CD4-positive, alpha-beta T cell treated with Interferon gamma for 1 hour (primary cell): Measurements from ENCODE around the gene KIRREL1.

ENCODE experiments used
- DNase-seq: peaks from one replicate; pipeline ENCODE4 v3.0.0-alpha.2; 2020

The KIRREL1 gene

DNA sequence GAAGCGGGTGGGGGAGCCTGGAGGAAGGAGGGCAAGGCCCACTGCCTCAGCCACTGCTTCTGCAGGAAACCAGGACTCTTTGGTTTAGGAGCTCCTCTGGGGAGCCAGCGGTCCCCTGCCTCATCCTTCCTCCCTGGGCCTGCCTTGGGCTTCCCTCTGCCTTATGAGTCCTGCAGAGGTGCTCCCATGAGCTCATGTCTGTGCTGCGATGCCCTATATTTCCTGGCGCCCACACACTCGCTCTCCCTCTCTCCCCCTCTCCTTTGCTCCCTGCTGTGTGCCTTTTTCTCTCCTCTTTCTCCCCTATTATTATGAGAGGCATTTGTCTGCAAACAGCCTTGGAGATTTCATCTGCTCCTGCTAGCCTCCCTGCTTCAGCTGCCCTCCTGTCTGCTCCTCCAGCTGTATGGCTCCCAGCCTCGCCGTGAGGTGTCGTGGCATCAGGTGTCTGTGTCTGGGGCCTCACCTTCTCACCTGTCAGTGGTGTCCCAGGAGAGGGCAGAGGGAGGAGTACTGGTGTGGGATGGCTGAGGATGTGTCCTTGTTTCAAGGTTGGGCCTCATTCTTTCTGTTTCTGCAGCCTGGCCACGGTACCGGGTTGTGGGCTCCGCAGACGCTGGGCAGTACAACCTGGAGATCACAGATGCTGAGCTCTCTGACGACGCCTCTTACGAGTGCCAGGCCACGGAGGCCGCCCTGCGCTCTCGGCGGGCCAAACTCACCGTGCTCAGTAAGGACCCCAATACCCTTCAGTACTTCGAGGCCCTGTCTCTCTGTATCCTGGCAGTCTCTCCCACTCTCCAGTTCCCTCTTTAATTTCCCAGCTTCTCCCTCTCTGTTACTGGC, 84.2 kb downstream of the KIRREL1 start:
- no peak for DNase-seq

DNA sequence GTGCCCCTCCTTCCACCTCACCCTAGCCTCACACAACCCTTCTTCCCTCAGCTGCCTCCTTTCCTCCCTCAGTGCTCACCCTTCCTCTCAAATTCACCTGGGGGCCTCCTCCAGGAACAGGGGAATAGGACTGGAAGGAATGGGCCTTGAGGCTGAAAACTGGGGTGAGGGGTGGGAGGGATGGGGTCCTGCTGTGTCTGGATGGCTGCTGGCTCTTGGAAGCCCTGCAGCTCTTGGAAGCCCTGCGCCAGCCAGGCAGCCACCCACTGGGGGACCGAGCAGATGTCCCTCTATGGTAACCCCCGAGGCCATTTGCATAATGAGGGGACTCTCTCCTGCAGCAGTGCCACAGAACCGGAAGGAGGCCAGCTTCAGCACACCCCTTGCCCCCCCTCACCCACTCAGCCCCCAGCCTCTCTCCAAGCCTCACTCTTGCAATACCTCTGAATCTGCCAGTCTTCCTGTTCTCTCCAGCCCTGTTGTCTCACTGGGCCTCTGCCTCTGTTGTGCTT, 85.2 kb downstream of the KIRREL1 start:
- no peak for DNase-seq

DNA sequence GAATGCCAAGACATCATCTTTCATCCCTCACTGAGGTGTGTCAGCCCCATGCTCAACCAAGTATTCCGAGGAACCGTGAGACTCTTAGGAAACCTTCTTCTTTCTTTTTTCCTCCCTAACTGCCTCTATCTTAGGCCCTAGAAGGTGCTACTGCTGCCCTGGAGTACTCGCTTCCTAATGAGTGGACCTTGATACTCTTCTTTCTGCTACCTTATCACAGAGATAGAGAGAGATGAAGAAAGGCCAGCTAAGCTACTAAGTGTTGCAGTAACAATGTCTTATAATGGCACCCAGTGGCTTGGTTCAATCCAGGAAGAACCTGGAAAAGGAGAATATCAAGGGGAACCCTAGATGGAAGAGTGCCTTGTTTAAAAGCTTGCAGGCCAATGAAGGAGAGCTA, 86.6 kb downstream of the KIRREL1 start:
- no peak for DNase-seq

DNA sequence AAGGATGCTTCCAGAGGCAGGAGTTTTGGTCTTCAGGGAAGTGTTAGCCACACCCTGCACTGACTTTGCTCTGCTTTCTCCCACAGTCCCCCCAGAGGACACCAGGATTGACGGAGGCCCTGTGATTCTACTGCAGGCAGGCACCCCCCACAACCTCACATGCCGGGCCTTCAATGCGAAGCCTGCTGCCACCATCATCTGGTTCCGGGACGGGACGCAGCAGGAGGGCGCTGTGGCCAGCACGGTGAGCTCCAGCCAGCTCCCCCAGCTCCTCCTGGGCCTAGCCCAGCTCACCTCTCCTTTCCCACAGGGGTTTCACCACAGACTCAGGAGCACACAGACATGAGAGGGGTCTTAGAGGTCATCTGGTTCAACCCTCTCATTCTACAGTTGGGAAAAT, 90.9 kb downstream of the KIRREL1 start:
- no peak for DNase-seq

DNA sequence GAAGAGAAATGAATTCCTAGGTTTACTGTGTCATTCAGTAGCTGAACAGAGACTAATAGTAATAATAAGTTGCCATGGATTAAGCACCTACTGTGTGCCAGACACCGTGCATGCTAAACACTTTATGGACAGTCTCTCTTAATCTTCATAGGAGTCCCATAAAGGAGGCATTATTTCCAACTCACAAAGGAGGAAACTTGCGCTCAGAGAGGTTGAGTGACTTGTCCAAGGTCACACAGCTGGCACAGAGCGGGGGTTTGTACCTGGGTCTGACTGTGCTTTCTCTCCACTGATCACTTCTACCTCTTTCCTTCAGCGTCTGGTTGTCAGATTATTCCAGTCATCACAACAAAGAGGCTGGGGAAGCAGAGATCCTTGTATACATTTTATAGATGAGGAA, 91.3 kb downstream of the KIRREL1 start:
- no peak for DNase-seq

DNA sequence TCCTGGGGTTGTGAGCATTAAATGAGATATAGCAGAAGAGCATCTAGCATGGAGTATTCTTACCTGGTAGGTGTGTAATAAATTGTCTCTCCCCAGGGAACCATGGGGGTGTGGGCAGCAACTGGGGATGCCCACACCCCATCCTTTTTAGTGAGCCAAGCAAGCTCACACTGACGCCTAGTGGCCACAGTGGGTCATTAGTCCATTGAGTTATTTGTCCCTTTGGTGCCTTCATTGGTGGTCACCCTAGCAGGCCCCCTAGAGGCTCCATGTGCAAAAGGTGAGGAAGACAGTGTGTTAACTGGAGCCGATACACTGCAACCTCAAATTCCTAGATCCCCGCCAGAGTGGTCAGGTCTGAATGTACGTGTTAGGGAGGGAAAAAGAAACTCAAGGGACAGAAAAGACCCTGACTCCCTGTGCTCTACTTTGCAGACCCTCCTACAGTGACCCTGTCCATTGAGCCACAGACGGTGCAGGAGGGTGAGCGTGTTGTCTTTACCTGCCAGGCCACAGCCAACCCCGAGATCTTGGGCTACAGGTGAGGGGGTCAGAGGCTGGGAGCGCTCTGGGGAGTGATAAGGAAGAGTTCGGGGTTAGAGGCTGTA, 94.0 kb downstream of the KIRREL1 start:
- DNase-seq, result peak; percentile 21

DNA sequence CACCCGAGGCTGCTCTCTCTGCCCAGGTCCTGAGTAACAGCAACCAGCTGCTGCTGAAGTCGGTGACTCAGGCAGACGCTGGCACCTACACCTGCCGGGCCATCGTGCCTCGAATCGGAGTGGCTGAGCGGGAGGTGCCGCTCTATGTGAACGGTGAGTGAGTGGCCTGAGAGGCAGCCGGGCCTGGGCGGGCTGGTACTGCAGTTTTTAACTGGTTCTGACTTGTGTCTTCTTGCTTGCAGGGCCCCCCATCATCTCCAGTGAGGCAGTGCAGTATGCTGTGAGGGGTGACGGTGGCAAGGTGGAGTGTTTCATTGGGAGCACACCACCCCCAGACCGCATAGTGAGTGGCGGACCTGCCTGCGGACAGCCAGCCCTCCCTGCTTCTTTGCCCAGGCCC, 96.0 kb downstream of the KIRREL1 start:
- no peak for DNase-seq

DNA sequence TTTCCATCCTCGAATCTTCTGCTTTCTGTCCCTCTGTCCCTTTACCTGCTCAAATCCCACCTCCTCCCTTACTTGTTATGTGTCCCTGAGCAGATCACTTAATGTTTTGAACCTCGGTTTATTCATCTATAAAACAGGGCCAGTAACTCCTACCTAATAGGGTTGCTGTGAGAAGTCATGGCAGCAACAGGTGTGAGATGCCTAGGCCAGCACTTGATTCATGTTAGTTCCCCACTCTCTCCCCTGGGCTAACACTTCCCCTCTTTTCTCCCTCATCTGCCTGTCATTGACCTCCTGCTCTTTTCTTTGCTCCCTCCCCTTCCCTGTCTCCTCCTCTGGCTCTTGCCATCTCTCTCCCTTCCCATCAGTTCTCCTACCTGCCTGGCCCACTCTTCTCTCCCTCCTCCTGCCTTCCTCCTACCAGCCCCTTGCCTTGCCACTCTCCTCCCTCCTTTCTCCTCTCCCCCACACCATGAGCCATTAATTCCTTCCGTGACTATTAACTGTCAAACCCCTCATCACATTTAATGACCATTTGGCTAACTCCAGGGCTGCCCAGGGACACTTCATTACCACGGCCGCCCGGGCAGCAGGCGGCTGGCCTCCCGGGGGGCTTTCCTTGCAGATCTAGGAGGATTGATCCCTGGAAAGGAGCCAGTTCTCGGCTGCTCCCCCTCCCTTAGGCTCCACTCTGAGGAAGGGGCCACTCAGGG, 96.6 kb downstream of the KIRREL1 start:
- DNase-seq, result no peak

DNA sequence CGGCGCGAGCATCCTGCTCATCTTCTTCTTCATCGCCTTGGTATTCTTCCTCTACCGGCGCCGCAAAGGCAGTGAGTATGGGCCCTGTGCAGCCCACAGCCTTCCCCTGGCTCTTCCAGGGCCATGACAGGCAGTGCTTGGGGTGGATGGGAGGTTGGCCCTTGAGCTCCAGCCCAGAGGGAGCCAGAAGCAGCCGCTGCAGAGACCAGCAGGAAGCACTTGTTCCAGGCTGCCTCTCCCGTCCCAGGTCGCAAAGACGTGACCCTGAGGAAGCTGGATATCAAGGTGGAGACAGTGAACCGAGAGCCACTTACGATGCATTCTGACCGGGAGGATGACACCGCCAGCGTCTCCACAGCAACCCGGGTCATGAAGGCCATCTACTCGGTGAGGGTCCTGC, 99.9 kb downstream of the KIRREL1 start:
- no peak for DNase-seq

DNA sequence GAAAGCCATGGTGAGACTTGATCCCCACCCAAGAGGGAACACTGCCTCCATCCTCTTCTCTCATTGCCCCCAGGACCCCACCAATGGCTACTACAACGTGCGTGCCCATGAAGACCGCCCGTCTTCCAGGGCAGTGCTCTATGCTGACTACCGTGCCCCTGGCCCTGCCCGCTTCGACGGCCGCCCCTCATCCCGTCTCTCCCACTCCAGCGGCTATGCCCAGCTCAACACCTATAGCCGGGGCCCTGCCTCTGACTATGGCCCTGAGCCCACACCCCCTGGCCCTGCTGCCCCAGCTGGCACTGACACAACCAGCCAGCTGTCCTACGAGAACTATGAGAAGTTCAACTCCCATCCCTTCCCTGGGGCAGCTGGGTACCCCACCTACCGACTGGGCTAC, 101.1 kb downstream of the KIRREL1 start:
- DNase-seq, result no peak

DNA sequence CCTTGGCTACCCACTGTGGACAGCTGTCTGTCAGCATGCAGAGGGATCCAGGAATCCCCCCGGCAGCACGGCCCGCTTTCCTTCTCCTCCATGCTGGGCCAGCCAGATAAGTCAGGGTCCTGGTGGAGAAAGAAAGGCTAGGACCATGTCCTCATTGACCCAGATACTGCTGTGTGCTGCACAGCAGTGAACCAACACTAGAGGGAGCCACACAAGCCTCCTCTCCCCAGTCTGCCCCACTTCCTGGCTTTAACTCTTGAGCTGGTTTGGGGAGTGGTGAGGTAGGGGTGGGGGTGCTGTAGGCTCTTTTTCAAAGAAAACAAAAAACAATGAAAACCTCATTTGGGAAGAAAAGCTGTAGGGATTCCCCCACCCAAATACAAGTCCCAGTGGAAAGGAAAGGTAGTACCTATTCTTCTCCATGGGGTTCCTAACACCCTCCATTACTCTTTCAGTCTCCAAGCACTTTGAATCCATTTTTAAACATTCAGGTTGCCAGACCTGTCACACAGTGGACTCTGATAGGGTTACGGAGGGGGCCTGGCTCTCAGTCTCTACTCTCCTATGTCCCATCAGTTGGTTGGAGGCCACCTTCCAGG, 102.4 kb downstream of the KIRREL1 start:
- DNase-seq, result peak; percentile 12

DNA sequence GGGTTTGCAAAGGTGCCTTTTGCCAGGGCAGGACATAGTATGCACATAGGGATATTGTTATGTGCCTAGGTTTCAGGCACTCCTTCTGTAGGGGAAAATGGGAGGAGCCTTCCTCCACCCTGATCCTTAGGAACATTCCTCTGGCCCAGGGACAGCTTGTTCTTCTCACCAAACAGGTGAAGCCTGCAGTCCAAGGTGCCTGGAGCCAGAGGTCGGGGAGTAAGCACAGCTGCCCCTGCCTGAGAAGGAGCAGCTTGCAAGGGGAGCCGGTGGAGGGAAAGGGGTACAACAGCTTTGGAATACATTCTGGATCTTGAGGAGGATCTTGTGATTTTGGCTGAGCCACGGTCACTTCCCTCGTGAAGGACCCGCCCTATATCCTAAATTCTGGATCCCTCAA, 104.8 kb downstream of the KIRREL1 start:
- DNase-seq, result no peak

DNA sequence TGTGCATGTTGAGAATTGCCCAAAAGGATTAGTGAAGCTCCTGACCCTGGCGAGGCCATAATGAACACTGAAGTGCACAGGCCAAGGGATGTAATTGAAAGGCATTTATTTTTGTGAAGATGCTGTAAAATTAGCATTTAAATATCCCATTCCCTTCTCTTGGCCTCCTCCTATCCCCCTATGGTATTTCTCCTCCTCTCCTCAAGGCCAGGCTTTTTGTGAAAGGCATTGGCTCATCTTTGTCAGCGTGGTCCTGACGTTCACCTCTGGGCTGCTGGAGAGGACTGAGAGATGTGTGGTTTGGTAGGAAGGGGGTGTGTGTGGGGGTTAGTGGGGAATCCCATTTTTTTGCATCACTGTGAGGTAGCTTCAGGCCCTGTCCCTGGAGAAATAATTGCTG, 105.7 kb downstream of the KIRREL1 start:
- DNase-seq, result no peak

DNA sequence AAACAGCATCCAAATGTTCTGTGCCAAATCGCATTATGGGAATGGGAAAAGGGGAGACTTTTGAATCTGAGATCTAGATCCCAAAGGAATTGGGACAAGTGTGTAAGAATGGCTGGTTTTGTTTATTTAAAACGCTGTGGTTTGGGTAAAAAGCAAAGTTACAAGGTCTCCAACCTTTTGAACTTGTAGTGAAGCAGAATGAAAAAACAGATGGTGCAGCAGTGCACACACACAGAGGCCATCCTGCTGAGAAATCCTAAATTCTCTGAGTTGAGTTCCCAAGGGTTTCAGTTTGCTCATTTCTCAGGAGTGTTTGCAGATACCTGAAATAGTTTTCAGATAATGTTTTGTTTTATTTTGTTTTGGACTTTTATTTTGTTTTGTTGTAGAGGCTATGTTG, 107.1 kb downstream of the KIRREL1 start:
- no peak for DNase-seq

DNA sequence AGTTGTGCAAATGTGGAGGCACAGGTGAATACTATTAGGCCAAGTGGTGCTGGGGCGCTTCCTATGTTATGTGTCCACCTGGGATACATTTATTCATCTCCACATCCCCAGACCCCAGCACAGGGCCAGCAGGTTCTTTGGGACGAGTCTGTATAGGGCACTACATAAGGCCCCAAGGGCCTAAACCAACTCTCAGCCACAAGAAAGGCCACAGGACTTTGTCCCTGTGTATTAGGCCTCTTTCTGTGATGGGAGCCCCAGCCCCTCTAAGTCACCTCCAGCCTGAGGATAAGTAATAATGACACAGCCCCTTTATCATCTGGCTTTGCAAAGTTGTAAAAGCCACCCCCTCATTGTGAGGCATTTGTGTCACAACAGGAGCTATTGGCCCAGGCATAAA, 108.0 kb downstream of the KIRREL1 start:
- DNase-seq, result no peak

DNA sequence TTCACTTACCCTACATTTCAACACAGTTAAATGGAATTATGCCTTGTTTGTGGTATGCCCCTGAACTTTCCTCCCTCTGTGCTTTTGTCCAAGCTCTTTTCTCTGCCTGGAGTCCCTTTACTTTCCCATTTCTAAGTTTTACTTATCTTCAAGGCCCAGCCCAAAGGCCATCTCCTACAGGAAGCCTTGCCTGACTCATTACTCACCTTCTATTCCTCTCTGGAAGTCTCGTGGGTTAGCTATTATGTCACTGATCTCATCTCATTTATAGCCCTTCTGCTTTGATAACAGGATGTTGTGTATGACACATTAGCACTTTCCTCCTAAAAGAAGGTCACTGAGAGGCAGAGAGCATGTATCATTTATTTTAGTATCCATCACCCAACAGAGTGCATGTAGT, 108.5 kb downstream of the KIRREL1 start:
- DNase-seq, result no peak

DNA sequence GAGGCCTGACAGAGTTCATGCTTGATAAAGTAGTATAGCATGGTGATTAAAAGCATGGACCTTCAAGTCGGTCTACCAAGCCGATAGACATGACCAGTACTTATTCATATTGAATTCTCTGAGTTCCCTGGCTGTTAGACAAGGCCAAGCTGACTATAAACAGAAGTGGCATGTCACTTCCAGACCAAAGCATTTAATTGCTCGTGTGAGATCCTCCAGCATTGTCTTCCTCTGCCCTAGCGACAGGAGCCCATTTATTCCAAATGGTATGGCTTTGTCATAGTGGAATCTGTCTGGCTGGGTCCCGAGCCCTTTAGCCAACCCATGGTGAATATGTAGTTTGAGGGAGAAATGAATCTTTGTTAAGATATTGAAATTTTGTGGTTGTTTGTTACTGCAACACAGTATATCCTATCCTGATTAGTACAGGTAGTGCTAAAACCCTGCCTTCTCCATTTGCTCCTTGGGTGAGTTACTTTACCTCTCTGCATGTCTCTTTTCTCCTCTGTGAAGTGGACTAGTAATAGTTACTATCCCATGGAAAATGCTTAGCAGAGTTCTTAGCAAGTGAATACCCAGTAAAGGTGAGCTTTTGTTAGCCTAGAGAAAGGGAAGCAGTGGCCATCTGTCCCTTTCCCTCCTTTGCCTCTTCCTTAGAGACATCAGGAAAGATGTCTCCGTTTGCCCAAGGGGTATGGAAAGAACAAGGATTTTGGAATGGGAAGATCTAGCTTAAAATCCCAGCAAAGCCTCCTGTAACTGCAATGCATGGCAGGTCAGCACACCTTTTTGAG, 109.6 kb downstream of the KIRREL1 start:
- DNase-seq, result no peak

DNA sequence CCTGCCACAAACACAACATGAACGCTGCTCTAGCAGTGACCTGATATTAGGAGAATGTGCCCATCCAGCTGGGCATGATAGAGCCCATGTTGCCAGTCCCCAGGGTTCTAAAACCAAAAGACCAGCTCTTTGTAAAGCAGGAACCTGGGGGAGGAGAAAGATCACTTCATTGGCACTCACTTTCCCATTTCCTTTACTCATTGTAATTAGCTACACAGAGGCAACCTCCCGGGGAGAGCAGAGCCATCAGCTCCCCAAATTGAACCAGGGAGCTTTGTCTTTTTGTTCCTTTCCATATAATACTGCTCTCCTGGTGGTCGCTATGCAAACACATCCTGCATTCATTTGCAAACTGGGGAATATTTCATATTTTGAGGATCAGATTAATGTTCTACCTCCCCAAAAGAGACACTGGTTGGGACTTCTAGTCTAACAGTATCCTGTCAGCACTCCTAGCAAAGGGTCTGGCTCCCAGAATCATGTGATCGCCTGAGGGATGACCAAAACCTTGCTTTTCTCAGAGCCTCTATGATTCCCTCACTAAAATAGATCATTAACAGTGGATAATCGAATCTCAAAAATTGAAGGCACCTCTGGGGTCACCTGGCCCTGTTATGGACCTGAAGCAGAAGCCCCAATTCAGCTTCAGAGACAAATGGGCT, 110.5 kb downstream of the KIRREL1 start:
- no peak for DNase-seq

DNA sequence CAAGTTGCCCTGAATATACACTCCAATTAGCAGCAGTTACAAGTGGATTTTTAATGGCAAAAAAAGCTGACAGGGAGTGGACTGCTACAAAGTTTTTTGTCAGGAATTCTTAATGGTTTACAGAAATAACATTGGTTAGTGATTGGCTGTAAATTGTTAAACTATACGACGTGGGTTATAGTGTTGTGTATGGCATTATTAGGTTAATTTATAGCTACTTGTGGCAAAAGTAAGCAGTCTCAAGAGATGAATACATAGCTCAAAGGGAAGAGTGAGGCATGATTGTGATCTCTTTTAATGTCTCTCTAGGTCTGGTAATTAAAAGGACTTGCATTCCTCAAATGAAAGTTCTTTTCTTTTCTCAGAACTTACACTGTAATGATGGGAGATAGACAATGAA, 111.4 kb downstream of the KIRREL1 start:
- DNase-seq, result no peak

DNA sequence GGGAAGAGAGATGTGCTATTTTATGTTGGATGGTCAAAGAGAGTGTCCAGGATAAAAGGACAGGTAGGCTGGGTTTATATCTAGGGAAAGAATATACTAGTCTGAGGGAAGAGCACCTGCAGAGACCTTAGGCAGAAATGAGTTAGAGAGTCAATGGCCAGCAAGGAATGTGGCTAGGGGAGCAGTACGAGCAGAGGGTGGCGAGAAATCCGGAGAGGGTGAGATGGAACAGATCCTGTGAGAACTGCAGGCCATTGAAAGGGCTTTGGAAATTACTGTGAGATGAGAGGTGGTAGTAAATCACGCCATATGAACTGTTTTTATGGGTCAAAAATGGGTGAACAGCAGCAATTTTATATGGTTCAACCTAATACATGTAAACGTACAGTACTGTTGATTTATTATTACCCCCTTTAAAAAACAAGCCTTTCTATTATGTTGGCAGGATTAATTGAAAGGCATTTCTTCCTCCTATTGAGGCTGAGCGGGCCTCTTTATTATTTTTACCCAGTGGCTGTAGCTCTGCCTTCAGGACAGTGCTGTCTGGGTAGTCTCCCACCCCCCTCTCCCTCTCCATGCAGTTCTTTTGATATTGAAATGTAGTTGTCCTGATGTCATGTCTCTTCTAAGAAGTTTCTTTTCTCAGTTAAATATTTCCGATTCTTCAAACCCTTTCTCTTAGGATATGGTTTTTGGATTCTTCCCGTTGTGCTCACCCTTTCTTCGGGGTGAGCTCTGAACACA, 112.1 kb downstream of the KIRREL1 start:
- DNase-seq, result no peak

DNA sequence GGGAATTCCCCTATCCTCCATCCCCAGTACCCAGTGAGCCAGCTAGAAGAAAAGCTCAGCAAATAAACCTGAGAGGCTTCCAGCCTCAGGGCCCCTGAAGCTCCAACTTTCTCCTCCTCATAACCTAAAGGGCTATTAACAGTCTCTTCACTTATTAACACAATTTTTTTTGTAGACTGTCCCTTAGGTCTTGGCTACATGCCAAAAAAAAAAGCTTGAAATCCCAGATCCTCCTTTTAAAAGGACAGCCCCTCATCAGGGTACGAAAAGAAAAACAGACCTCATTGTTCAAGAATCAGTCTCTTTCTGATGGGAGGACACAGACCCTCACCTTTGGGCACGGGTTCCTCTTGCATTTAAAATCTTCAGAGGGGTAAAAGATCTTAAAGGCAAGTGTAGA, 114.5 kb downstream of the KIRREL1 start:
- DNase-seq, result no peak
